Right atrium auricular region (tissue), 2 donors: ENCODE measurements around the gene PRPSAP1. TPM values are rescaled to one million over a fixed set of nuclear protein-coding genes. Genes with fewer than 3 reads are reported as not detected.
A peak's percentile ranks its signal among the peaks of the same experiment; 100 is the strongest.
"Not testable (repeated sequence)": the region's sequence is repeated elsewhere in the genome, so short reads cannot be mapped to it uniquely, and the experiment has no call there.

Experiments used
- DNase-seq: peaks from one replicate; pipeline ENCODE4 v3.0.0-alpha.2; 2019; ENCODE audit warnings: low spot score
- H3K27ac ChIP-seq, 2 donors: fragments of 200-600 bp; sonication (generic); 1 replicate in 1 of 2; 2 replicates in 1 of 2; pipeline ENCODE4 v1.5.1; 2016 to 2019
- H3K27me3 ChIP-seq, 2 donors: fragments of 200-600 bp; sonication (generic); one replicate each; pipeline versions ENCODE4 v1.5.1 to v1.6.0; 2017 to 2019
- H3K36me3 ChIP-seq: fragments of 200-600 bp; sonication (generic); one replicate; pipeline ENCODE4 v1.5.1; 2016
- H3K4me1 ChIP-seq, 2 donors: fragments of 200-600 bp; sonication (generic); one replicate each; pipeline versions ENCODE4 v1.5.1 to v1.6.0; 2017 to 2019
- H3K4me3 ChIP-seq, 2 donors: fragments of 200-600 bp; sonication (generic); 1 replicate in 1 of 2; 2 replicates in 1 of 2; pipeline ENCODE4 v1.5.1; 2017 to 2019; ENCODE audit warnings: mild to moderate bottlenecking in 1 of 2, moderate library complexity in 1 of 2
- H3K9me3 ChIP-seq, 2 donors: fragments of 200-600 bp; sonication (generic); one replicate each; pipeline ENCODE4 v1.5.1; 2019
- CTCF ChIP-seq, 2 donors: fragments of 200-600 bp; sonication (generic); IDR thresholded peaks; one replicate each; pipeline ENCODE4 v1.5.1; 2019; ENCODE audit warnings: antibody characterized with exemption in 2 of 2
- total RNA-seq, 2 donors: library from RNA; depleted of rRNA; stranded (reverse); fragments of >200 nt; gene quantifications; one replicate each; pipeline ENCODE4 v1.1.0, GENCODE V29; 2016

Gene PRPSAP1
- total RNA-seq, 2 donors from 2014 or later = 33.7 to 34.0 TPM

DNA sequence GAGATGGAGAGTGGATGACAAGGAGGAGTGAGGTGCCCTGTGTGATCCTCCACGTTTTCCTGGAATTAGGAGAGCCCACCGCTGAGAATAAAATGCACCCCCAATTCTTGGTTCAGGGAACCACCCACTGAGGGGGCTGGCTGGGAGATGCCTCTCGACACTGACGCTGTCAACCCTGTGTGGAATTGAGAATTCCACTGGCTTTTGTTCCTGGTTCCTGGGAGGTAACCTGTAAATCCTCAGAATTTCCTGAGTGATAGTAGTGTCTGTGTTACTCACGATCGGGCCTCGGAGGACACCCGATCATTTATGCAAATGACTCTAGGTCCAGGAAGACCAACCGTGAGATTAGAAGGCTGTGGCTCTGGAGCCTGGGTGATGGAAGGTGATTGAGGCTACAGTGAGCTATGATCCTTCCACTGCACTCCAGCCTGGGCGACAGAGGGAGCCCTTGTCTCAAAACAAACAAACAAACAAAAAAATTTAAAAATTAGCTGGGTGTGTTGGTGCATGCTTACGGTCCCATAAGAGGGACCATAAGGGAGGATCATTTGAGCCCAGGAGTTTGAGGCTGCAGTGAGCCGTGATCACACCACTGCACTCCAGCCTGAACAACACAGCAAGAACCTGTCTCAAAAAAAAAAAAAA lies 11.7 kb upstream of the PRPSAP1 start:
- no peak for DNase-seq
- Histone ChIP-seq H3K27ac (no peak overlapping the region), H3K4me3 (no peak overlapping the region), H3K27me3 (no peaks in the 10 kb centered on the region), H3K36me3 (no peaks in the 10 kb centered on the region), H3K9me3 (no peaks in the 10 kb centered on the region), H3K4me1 (peaks cover 0 to 32% of the 10 kb centered on the region in 2 donors)
- peak in 1 of 2 donors; percentile 42 for TF ChIP-seq CTCF (IDR thresholded peaks at IDR 0.05)

DNA sequence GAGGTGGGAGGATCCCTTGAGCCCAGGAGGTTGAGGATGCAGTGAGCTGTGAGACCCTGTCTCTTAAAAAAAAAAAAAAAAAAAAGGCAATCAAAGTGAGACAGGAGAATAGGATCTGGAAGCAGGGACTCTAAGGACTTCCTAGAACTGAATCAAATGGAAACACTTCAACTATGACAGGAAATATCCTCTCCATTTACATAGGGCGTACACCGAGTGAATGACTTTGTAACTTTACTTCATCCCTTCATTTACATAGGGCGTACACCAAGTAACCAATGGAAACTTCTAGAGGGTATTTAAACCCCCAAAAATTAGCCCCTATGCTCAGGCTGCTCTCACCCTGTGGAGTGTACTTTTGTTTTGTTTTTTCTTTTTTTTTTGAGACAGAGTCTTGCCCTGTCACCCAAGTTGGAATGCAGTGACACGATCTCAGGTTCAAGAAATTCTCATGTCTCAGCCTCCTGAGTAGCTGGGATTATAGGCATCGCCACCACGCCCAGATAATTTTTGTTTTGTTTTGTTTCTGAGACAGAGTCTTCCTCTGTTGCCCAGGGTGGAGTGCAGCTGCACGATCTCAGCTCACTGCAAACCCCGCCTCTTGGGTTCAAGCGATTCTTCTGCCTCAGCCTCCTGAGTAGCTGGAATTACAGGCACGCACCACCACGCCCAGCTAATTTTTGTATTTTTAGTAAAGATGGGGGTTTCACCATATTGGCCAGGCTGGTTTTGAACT lies 9.6 kb upstream of the PRPSAP1 start:
- H3K27ac ChIP-seq = no peak overlapping the region
- no peak for TF ChIP-seq CTCF (IDR thresholded peaks at IDR 0.05)
- DNase-seq = no peak

DNA sequence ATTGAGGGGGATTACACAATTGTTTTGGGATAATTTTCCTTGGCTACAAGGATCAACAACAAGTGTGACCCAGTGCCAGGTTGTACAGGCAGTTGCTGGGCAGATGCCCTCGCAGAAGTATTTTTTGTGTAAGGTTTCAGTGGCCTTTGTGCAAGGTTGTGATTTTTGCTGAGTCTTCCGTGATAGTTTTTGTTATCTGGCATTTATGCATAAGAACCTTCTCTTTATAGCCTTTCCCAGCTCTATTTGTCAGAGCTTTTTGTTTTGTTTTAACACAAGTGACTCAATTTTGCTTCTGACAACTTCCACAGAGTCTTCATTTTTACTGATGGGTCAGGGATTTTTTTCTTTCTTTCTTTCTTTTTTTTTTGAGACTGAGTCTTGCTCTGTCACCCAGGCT lies 6.7 kb upstream of the PRPSAP1 start:
- Histone ChIP-seq H3K9me3 (no peaks in the 10 kb centered on the region), H3K4me3 (no peak overlapping the region), H3K4me1 (peaks cover 0 to 19% of the 10 kb centered on the region in 2 donors), H3K27ac (no peak overlapping the region), H3K27me3 (no peaks in the 10 kb centered on the region), H3K36me3 (no peaks in the 10 kb centered on the region)
- DNase-seq = no peak
- no peak for TF ChIP-seq CTCF (IDR thresholded peaks at IDR 0.05)

More for the DNA sequence above, 9.6 kb upstream of the PRPSAP1 start:
- no peaks in the 10 kb centered on the region for H3K9me3 ChIP-seq
- no peaks in the 10 kb centered on the region for H3K36me3 ChIP-seq
- H3K4me3 ChIP-seq = no peak overlapping the region
- H3K27me3 ChIP-seq = no peaks in the 10 kb centered on the region
- H3K4me1 ChIP-seq = peaks cover 0 to 19% of the 10 kb centered on the region in 2 donors

- not testable (repeated sequence) for H3K36me3 ChIP-seq, H3K4me3 ChIP-seq, H3K27me3 ChIP-seq, H3K27ac ChIP-seq, H3K9me3 ChIP-seq, DNase-seq
- peaks cover 0 to 21% of the 10 kb centered on the region in 2 donors for H3K4me1 ChIP-seq
These were observed 6.1 kb upstream of the PRPSAP1 start for GRCh38 chr17:76359776-76360175.

- no peaks in the 10 kb centered on the region for H3K27me3 ChIP-seq
- H3K27ac ChIP-seq = no peak overlapping the region
- no peak for TF ChIP-seq CTCF (IDR thresholded peaks at IDR 0.05)
- DNase-seq = no peak
- peaks cover 0 to 25% of the 10 kb centered on the region in 2 donors for H3K4me1 ChIP-seq
- no peaks in the 10 kb centered on the region for H3K36me3 ChIP-seq
- H3K9me3 ChIP-seq = no peaks in the 10 kb centered on the region
- H3K4me3 ChIP-seq = no peak overlapping the region
These were observed 5.7 kb upstream of the PRPSAP1 start for GRCh38 chr17:76359375-76359774.

DNA sequence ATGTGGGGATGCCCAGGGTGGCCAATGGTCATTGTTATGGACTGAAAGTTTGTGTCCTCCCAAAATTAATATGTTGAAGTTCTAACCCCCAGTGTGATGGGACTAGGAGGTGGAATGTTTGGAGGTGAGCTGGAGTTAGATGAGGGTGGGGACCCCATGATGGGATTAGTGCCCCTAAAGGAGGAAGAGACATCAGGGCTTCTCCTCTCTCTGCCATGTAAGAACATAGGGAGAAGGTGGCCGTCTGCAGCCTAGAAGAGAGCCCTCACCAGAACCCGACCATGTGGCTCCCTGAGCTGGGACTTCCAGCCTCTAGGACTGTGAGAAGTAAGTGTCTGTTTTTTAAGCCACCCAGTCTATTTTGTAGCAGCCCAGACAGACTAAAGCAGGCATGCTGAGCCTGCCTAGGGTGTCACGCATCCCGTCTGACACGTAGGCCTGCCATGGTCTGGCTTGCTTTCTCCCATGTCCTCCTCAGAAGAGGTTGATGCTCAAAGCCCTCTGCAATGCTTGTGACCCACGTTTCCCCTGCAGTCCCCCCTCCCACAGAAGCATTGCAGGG lies 4.0 kb upstream of the PRPSAP1 start:
- Histone ChIP-seq H3K9me3 (no peaks in the 10 kb centered on the region), H3K27ac (no peak overlapping the region), H3K36me3 (no peaks in the 10 kb centered on the region), H3K27me3 (no peaks in the 10 kb centered on the region), H3K4me1 (peaks cover 0 to 28% of the 10 kb centered on the region in 2 donors), H3K4me3 (no peak overlapping the region)
- no peak for TF ChIP-seq CTCF (IDR thresholded peaks at IDR 0.05)
- no peak for DNase-seq
